Uterus (tissue), 2 donors: ENCODE results near the gene KCNIP3.

ENCODE experiments used
- POLR2A ChIP-seq, 2 donors: fragments of 450-650 bp; IDR thresholded peaks; one replicate each; pipeline ENCODE4 v1.6.1; 2016; ENCODE audit warnings: antibody characterized with exemption in 2 of 2, mild to moderate bottlenecking in 1 of 2, moderate library complexity in 1 of 2
- TF ChIP-seq, protein P1 (sequence below), 4 experiments: fragments of 200-600 bp in 2 of 4; fragments of 450-650 bp in 2 of 4; sonication (generic) in 2 of 4; IDR thresholded peaks; one replicate each; pipeline ENCODE4 v1.5.1; 2016 to 2019; ENCODE audit warnings: antibody characterized with exemption in 4 of 4, mild to moderate bottlenecking in 2 of 4, moderate library complexity in 1 of 4

DNA sequence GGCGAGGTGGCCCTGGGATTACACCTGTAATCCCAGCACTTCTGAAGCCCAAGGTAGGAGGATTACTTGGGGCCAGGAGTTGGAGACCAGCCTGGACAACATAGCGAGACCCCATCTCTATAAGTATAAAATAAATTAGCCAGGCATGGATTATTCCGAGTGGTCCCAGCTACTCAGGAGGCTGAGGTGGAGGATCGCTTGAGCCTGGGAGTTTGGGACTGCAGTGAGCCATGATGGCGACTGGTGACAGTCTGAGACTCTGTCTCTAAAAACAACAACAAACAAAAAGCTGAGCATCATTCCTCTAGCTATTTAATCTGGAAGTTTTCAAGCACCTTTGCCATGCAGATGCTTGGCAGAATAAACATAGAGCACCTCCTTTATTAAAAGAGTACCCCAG is 83.6 kb downstream of the KCNIP3 start:
- TF ChIP-seq, protein P1, sequence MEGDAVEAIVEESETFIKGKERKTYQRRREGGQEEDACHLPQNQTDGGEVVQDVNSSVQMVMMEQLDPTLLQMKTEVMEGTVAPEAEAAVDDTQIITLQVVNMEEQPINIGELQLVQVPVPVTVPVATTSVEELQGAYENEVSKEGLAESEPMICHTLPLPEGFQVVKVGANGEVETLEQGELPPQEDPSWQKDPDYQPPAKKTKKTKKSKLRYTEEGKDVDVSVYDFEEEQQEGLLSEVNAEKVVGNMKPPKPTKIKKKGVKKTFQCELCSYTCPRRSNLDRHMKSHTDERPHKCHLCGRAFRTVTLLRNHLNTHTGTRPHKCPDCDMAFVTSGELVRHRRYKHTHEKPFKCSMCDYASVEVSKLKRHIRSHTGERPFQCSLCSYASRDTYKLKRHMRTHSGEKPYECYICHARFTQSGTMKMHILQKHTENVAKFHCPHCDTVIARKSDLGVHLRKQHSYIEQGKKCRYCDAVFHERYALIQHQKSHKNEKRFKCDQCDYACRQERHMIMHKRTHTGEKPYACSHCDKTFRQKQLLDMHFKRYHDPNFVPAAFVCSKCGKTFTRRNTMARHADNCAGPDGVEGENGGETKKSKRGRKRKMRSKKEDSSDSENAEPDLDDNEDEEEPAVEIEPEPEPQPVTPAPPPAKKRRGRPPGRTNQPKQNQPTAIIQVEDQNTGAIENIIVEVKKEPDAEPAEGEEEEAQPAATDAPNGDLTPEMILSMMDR (IDR thresholded peaks at IDR 0.05): no peak
- TF ChIP-seq POLR2A (IDR thresholded peaks at IDR 0.05): no peak
